Measurements from ENCODE around the gene B3GALT5. TPM values are rescaled to one million over a fixed set of nuclear protein-coding genes. Genes with fewer than 3 reads are reported as not detected.

B3GALT5 gene
- total RNA-seq, 1 donor from 2014 or later = 1.1 TPM

DNA sequence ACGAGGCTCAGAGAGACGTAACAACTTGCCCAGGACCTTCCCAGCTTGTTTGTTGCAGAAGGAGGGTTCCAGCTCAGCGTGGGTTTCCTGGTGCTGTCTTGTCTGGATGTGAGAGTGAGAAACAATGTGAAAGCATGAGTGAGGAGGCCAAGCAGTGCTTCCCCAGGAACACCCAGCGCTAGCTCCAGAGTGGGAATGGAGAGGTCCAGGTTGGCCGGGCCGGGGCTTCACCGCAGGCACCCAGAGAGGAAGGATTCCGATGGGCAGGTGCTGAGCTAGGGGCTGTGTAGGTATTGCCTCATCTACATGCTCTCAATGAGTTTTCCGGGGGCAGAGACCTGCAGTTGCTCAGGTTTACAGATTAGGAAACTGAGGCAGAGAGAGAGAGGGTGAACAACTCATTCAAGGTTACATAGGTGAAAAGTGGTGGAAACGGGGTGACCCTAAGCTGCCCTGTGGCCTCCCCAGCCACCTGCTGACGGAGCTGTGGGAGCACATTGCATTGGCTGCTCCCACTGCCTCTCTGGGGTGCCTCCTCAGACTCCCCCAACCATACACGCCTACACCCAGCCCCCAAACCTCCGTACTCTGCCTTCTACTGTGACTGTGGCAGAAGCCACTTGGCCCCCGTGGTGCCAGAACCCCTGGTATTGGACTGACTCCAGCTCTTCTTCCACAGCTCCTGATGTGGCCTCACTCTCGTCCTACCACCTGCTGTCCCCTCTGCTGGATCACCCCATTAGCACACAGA lies 51.2 kb downstream of the B3GALT5 start:
- DNase-seq (ENCODE audit: extremely low read depth, low read depth, low spot score) = no peak

DNA sequence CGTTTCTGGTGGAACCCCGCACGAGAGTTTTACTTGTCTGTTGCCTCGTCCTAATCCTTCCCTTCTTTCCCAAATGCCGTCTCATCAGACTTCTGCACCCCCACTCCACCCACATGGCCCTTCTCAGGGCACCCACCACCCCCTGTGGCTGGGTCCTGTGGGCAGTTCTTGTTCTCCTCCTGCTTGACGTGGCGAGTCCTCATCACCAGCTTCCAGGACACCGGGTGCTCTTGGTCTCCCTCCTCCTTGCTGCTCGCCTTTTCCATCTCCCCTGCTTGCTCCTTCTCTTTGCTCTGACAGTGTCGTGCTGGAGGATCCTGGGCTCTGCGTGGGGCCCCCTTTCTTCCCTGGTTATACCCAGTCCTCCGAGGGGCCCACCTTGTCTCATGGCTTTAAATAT lies 51.8 kb downstream of the B3GALT5 start:
- DNase-seq (ENCODE audit: extremely low read depth, low read depth, low spot score) = no peak

DNA sequence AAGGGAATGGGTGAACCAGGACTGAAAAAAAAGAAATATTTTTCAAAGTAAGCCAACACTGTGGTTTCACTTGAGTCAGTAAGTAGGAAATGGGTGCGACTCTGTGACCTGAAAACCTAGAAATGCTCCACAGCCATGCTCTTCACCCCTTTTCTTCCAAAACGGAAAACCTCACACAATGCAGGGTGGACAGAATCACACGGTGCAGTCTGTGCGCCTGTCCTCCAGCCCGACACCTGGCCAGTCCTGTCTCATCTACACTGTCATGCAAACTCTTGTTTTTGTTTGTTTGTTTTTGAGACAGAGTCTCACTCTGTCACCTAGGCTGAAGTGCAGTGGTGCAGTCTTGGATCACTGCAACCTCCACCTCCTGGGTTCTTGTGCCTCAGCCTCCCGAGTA lies 53.3 kb downstream of the B3GALT5 start:
- no peak for DNase-seq (ENCODE audit: extremely low read depth, low read depth, low spot score)

DNA sequence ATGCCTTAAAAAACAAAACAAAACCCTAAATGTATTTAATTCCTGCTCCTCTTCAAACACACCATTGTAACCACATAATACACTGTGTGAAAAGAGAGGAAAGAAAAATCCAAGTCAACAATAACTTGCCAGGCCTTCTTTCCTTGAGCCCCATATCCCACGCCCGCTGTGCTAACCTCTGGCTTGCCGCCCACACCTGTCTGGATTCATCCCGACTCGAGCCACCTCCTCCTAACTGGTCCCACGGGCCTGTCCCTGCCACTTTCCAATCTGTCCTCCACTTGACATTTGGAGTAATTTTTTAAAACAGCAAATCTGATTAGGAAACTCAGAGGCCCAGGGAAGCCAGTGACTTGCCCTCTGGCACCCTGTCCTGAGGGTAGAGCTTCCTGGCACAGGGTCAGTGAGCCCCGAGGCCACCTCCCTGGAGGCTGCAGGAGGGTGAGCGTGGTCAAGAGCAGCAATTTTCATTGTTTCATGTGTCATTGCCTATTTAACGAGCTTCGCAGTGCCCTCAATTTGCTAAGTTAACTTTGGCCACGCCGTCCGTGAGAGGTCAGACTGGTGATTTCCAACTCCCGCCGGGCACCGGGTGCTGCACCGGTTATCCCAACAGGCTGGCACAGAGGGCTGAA lies 54.1 kb downstream of the B3GALT5 start:
- DNase-seq (ENCODE audit: extremely low read depth, low read depth, low spot score) = no peak

DNA sequence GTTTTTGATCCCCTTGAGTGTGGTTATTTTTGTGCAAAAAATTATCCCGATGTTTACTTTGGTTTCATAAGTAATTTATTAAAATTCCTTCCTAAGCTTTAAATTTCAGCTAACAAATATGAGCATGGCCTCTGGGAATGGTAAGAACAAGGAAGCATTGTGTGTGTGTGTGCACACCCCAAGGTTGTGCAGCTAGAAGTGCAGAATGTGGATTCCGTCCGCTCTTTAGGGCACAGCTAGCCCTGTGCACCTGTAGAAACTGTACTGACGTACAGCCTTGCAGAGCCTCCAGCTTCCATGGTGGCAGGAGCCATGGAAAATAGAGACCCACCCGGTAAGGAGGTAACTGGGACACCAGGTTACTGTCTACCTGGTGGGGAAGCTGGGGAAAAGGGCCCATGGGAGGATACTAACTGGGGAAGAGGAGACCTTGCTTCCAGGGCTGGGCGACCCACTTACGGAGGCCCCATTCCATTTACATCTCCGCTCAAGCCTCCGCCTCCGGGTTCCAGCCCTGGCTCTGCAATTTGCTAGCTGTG lies 54.7 kb downstream of the B3GALT5 start:
- no peak for DNase-seq (ENCODE audit: extremely low read depth, low read depth, low spot score)

DNA sequence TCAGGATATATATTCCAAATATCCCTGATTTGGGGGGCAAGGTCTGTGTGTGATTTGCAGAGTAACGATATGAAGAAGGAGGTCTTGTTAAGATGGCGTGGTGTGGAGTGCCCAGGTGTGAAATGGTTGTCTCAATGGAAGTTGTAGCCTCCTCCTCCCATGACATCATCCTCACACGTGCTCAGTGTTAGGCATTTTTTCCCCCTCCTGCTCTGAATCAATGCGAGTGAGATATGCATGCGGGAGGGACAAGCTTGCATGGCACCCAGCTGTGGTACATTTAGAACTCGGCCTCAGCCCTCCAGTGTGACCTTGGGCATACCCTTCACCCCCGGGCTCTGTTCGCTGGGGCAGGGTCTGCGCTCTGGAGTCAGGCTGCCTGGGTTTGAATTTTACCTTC lies 55.6 kb downstream of the B3GALT5 start:
- DNase-seq (ENCODE audit: extremely low read depth, low read depth, low spot score) = no peak

DNA sequence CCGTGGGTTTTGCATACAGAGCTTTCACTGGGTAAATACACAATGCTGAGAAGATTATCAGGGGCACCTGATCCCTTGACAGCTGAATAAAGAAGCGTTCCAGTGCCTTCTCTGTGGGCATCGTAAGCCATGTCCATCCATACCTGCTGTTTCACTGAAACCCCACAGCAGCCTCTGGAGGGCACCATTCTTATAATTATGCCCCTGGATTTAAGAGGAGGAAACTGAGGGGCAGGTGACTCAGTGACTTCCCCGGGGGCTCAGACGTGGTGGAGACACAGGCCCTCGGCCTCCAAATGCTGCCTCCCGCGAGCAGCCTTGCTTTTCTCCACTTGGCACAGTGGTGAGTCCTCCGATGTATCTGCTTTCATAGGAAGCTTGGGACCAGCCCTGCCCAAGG lies 56.7 kb downstream of the B3GALT5 start:
- no peak for DNase-seq (ENCODE audit: extremely low read depth, low read depth, low spot score)

DNA sequence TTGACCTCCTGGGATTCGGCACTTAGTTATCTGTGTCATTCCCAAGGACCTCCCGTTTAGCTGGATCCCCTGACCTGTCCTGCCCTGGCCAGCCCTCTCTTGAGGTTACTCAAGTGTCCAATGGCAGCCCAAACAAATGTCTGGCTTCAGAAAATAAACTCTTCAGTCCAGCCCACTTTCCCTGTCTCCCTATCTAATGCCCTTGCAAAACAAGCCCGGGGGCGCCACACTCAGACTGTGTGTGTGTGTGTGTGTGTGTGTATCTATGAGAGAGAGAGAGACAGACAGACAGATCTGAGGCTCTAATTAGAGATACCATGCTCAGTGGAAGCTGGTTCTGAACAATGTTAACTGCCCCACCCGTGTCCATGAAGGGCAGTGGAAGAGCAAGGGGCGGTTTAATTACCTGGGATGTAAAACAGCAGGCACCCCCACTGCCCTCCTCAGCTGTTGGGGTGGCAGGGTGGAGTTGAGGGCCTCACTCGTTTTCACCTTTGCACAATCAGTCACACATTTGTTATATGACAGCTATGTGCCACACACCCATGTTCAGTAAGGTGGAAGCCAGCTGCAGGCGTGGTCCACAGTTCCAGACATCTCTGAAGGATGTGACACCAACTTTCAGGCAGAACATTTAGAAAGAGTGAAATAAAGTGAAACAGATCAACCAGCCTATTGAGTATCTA lies 57.4 kb downstream of the B3GALT5 start:
- DNase-seq (ENCODE audit: extremely low read depth, low read depth, low spot score) = no peak

DNA sequence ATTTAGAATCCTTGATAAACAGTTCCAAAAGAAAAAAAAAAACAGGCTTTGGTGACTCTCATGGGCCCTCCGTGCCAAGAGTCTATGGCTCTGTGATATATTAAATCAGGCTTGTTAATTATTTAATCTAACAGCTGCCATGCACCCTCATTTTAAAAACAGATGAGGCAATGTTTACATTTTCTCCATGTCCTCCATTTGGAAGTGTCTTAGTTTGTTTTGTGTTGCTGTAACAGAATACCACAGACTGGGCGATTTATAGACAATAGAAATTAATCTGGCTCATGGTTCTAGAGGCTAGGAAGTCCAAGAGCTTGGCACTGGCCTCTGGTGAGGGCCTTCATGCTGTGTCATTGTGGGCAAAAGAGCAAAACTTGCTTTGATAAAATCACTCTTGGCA lies 58.0 kb downstream of the B3GALT5 start:
- DNase-seq (ENCODE audit: extremely low read depth, low read depth, low spot score) = no peak

DNA sequence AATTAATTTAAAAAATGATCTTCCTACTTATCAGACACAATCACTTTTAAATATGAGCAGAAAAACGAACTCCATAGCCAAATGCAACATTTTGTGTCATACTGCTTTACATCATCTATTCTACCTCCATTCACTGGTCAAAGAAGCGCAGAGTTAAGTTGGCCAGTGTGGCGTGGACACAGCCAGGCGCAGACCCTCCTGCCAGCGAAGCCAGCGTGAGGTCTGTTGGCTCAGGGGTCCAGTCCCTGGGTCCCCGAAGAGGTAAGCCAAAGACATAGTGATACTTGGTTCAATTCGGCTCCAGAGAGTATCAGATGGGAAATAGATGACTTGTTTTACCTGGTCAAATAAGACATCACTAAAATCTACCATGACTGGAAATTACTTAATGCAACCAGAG lies 59.2 kb downstream of the B3GALT5 start:
- no peak for DNase-seq (ENCODE audit: extremely low read depth, low read depth, low spot score)

DNA sequence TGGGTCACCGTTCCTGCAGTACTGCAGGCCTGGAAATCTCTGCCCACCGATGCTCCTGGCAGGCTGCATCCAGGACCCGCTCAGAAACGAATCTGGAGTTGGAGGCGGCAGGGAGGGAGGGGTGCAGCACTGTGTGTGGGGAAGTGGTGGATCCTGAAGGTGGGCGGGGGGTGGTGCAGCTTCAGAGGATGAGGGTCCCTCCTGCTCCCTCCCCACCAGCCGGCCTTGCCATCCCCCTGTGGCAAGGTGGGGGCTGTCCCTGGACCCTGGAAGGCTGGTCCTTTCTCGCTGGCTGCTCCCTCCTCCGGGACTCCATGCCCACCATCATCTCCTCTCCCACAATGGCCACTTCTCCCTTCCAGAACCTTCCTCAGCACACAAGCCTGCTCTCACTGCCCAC lies 60.4 kb downstream of the B3GALT5 start:
- DNase-seq (ENCODE audit: extremely low read depth, low read depth, low spot score) = no peak

DNA sequence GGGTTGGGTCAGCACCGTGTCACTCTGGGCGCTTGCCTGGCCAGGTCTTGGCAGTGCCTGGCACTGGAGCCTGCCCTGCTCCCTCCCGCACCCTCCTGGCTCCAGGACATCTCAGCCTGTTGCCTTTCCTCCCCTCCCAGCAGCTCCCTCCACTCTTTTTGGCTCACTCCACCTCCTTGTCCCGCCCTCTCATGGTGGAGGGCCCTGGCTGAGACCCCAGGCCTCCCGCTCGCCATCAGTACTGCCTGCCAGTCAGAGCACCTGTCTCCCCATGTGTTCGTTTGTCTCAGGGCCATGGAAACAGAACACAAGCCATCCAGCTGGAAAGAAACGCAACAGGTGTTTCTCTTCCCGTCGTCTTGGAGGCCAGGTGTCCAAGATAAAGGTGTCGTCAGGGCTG lies 61.0 kb downstream of the B3GALT5 start:
- DNase-seq (ENCODE audit: extremely low read depth, low read depth, low spot score) = no peak

DNA sequence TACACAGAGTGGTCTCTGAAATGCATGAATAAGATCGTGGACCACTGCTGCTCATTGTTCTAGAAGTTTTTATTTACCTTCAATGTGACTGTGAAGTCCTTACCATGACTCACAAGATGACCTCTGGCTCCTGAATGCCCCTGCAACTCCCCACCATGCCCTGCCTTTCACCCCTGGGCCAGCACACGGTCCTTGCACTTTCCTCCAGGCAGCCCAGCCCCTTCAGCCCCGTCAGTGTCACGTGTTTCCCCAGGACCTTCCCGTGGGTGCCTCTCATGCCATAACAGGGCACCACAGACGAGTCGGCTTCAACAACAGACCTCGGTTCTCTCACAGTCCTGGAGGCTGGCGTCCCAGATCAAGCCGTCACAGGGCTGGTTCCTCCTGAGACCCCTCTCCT lies 62.1 kb downstream of the B3GALT5 start:
- no peak for DNase-seq (ENCODE audit: extremely low read depth, low read depth, low spot score)

DNA sequence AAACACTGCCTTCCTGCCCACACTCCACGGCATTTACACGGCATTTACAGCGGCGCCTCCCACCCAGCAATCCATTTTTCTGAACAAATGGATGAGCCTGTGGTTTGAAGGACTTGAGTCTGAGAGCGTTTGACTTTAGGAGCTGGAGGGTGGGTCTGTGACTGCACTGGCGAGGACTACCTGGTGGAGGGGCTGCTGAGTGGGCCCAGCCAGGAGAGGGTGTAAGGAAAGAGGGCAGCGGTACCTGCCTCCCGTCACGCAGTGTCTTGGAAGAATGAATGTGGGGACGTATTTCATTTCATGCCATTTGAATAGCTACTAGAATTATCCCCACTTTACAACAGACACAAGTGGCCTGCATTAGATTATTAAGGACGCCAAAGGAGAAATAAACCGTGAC lies 62.9 kb downstream of the B3GALT5 start:
- DNase-seq (ENCODE audit: extremely low read depth, low read depth, low spot score) = no peak

DNA sequence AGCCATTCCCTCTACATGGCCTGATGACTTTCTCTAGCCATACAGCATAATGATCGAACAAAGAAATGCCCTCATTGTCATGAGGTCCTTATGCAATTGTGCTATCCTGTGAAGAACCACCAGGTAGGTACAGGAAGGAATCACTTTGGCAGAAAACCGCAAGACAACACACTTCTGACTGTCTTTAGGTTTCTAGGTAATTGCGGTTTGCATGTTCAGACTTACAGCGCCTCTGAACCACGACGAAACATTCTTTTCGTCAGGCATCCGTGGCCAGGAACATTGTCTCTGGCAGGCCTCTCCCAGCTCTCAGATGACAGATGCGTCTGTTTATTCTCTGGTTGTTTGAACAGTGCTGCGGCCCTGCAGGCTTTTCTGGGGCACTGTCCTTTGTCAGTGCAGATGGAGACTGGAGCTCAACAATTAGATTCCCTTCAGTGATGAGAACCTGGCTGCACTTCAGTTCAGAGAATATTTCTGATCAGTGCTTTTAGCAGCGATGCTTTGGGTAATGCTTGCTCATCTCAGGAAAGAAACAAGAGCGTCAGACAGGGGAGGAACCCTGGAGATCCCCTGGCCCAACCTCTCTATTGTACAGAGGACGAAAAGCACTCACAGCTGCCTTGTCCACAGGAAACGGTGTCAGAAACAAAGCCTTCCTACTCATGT lies 63.4 kb downstream of the B3GALT5 start:
- no peak for DNase-seq (ENCODE audit: extremely low read depth, low read depth, low spot score)

DNA sequence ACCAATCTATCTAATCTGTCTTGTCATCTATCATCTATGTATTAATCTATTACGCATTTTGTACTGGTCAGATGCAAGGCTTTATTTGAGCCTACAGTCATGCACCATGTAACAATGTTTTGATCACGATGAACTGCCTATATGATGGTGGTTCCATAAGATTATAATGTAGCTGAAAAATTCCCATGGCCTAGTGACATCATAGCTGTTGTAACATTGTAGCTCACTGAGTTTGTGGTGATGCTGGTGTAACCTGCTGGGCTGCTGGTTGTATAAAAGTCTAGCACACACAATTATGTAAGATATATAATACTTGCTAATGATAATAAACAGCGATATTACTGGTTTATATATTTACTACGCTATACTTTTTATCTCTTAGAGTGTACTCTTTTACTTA lies 67.5 kb downstream of the B3GALT5 start:
- no peak for DNase-seq (ENCODE audit: extremely low read depth, low read depth, low spot score)

DNA sequence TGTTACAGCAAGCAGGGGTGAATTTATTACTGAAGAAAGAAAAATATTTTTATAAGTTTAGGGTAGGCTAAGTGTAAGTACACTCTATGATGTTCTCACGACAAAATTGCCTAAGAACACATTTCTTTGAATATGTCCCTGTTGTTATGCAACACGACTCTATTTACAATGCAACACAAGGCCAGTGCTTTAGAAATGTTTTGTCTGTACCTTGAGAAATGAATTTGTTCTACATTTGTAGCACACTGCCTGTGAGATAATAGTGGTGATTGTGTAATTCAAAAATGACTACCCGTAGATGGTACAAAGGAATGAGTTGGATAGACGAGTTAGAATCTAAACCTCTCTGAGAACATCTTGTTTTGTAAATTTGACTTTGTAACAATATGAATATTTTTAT lies 68.5 kb downstream of the B3GALT5 start:
- DNase-seq (ENCODE audit: extremely low read depth, low read depth, low spot score) = no peak

DNA sequence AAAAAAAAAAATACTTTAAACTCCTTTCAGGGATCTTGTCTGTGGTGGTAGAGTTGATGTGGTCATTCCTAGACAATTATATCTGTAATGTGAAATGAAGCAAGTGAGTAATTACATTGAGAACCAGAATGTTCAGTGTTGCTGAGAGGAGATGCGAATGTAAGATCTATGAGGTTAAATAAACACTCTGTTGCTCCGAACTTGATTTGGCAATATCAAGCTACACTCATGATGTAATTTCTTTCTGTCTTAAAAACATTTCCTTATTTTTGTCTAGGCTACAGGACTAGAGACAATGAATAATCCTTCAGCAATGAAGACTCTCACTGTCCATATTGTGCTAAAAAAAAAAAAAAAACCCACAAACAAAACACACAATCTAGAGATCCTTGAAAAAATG lies 69.1 kb downstream of the B3GALT5 start:
- no peak for DNase-seq (ENCODE audit: extremely low read depth, low read depth, low spot score)

DNA sequence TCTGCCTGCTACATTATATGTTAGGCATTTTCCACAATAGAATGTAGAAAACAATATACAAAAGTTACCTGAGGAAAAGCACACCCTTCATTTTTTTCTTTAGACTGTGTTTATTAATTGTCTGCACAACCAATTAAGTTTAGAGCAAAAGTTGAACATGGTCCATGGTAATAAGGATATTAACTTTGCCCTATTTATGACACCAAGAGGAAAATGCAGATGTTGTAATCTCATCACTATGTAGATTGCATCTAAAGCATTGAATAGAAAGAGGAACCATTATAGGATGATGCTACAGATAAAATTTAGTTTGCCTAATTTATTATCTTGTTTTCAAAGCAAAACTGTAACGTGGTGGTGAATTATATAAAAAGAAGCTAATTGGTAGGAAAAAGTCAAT lies 72.5 kb downstream of the B3GALT5 start:
- DNase-seq (ENCODE audit: extremely low read depth, low read depth, low spot score) = no peak

DNA sequence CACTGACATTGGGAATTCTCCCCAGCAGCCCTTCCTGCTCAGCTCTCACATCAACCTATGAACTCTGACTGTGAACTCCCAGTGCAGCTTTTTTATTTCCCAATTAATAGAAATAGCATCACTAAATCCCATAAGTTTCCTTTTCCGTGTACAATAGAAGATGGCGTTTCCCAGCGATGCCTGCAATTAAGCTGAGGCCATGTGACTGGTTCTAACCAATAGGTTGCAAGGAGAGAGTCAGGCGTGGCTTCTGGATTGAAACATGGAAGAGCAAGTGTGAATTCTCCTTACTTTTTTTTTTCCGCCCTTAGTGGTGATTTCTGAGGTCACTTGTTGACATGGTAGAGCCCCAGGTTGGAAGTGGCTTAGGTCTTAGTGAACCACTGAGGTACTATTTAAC lies 73.3 kb downstream of the B3GALT5 start:
- DNase-seq (ENCODE audit: extremely low read depth, low read depth, low spot score) = no peak

All from glomerular endothelial cell (primary cell).